ENCODE data around the gene MEX3B.
A peak's percentile ranks its signal among the peaks of the same experiment; 100 is the strongest.

Gene MEX3B
- long read RNA-seq, donor 1, full-length matches to known transcripts = 34 of 34 reads
- long read RNA-seq, donor 1, partial matches to known transcripts = 0 of 34 reads
- long read RNA-seq, donor 1, other reads (novel, unspliced or antisense) = 0 of 34 reads
- long read RNA-seq, donor 2, full-length matches to known transcripts = 25 of 25 reads
- long read RNA-seq, donor 2, partial matches to known transcripts = 0 of 25 reads
- long read RNA-seq, donor 2, other reads (novel, unspliced or antisense) = 0 of 25 reads
- long read RNA-seq, donor 3, full-length matches to known transcripts = 20 of 20 reads
- long read RNA-seq, donor 3, partial matches to known transcripts = 0 of 20 reads
- long read RNA-seq, donor 3, other reads (novel, unspliced or antisense) = 0 of 20 reads
- long read RNA-seq, donor 4, full-length matches to known transcripts = 30 of 30 reads
- long read RNA-seq, donor 4, partial matches to known transcripts = 0 of 30 reads
- long read RNA-seq, donor 4, other reads (novel, unspliced or antisense) = 0 of 30 reads
- long read RNA-seq, donor 5, full-length matches to known transcripts = 27 of 27 reads
- long read RNA-seq, donor 5, partial matches to known transcripts = 0 of 27 reads
- long read RNA-seq, donor 5, other reads (novel, unspliced or antisense) = 0 of 27 reads
- long read RNA-seq, donor 6, full-length matches to known transcripts = 24 of 24 reads
- long read RNA-seq, donor 6, partial matches to known transcripts = 0 of 24 reads
- long read RNA-seq, donor 6, other reads (novel, unspliced or antisense) = 0 of 24 reads
- long read RNA-seq, donor 7 = 0 reads
- long read RNA-seq, donor 8, full-length matches to known transcripts = 27 of 27 reads
- long read RNA-seq, donor 8, partial matches to known transcripts = 0 of 27 reads
- long read RNA-seq, donor 8, other reads (novel, unspliced or antisense) = 0 of 27 reads

DNA sequence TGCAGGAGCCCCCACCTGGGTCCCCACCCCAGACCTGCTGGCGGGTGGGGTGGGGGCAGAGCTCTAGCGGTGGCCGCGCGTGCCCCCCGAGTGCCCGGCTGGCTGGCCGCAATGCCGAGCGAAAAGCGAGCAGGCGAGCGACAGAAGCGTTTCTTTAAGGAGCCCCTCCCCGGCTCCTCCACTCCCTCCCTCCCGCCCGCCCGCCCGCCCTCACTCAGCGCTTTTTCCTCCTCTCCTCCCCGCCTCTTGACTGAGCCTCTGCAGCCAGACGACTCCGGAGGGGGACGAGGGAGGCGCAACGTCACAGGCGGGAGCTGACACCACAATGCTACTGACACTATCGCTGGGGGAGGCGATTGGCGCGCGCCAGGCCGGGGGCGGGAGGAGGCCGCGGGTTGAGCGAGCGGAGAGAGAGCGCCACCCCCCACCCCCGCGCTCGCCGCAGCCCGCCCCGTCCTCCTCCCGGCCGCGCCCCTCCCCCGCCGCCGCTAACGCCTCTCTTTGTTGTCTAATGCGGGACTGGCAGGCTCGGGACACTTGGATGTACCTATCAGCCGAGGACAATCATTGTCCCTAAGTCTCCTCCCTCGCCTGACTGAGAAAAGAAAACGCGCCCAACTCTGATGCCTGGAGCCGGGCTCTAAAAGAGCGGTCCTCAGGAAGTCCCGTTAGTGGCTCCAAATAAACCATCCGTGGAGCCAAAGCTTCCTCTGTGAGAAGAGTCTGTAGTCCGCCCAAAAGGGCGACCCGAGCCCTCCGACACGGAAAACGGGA lies at the start of gene MEX3B:
Gene MEX3B, minus strand, starts transcription at position 127 of the 774 bp plus-strand sequence. CDS start 313 bp downstream, outside the sequence.
- no peak for DNase-seq

DNA sequence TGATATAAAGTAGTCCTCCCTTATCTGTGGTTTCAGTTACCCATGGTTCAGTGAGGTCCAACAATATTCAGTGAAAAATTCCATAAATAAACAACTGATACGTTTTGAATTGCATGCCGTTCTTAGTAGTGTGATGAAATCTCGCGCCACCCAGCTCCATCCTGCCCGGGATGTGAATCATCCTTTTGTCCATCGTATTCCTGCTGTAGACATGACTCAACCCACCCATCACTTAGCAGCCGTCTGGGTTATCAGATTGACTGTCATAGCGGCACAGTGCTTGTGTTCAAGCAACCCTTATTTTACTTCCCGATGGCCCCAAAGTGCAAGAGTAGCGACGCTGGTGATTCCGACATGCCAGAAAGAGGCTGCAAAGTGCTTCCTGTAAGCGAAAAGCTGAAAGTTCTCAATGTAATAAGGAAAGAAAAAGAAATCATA lies 48.0 kb upstream of the MEX3B start:
- no peak for DNase-seq

DNA sequence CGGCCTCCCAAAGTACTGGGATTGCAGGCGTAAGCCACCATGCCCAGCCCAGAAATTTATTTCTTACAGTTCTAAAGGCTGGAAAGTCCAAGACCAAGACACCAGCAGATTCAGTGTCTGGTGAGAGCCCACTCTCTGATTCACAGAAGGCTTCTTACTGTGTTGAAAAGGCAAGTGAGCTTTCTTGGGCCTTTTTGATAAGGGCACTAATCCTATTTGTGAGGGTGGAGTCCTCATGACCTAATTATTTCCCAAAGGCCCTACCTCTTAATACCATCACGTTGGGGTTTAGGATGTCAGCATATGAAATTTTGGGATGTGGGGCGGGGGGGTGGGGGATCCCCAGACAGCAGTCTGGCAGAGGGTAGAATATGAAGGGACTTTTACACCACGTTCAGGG lies 47.5 kb upstream of the MEX3B start:
- DNase-seq = no peak

DNA sequence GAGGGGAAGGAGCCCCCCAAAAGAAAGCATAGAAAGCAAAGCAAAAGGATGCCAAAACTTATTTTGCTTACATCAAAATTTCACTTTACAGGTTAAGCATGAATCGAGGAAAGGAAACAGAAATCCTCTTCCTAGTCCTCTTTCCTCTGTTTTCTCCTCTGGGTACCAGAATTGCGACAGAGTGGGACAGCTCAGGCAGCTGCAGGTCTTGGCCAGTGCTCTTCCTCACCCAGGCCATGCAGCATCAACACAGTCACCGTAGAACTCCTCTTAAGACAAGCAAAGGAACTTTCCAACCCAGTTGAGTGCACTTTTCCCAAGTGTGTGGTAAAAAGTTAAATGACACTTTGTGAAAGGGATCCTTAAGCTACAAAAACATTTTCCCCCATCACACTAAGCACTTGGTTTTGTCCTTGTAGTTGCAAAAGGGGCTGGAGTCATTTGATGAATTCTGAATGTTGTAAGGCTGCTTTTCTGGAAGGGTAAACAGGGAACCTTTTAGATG lies 45.9 kb upstream of the MEX3B start:
- DNase-seq = no peak

DNA sequence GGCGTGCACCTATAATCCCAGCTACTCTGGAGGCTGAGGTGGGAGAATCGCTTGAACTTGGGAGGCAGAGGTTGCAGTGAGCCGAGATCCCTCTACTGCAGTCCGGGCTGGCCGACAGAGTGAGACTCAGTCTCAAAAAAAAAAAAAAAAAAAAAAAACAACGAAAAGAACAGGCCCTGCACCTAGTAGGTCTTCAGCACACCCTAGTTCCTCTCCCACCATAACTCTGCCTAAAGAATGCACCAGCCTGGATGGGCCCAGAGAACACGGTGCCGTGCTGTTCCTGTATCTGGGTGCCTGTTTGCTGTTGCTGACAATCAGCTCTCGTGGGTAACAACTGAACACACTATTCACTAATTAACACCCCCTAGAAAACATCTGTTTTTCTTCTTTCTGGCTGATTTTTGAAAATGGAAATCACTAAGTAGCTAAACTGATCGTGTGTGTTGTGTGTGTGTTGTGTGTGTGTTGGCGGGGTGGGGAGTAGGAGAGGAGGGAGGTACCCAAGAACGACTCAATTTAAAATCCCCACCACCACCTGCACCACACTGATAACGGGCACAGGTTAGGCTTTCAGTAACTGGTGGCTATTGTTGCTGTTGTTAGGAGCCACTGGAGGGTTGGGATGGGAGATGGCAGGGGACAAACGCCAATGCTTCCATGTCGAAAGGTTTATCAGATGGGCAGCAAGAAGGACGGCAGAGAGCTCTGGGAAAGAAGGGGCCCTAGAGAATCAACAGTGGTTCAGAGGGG lies 40.6 kb upstream of the MEX3B start:
- DNase-seq = no peak

DNA sequence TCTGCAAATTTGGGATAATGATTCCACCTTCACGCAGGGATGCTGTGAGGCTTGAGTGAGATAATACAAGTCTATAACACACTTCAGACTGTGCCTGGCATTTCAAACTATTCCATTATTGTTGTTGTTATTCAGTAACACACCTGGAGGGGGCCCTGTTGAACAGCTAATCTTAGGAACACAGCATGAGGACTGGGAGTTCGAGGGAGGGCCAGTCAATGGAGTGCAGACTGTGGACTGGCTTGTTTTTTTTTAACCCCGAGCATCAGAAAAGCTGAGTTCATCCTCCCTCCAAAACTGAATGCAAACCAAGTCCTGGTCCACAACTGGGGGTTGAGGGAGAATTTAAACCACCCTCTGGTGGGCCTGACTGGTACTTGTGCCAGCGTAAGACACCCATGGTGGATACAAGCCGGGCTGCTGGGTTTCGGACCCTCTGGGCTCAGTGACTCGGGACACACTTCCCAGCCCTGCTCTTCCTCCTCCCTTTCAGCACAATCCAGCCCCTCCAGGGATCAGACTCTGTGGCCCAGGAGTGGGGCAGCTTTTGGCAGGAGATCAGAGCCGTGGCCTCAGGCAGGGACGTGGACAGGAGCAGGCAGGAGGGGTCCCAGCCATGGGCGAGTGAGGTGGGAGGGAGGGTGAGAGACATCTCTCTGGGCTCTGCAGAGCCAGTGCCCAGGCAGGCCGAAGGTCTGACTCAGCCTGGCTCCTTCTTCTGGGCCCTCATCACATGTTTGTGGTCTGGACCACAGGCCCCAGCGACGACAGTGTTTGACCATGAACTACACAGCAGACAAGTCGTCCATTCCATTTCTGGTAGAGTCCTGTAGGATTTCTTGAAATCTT lies 36.3 kb upstream of the MEX3B start:
- DNase-seq = no peak

DNA sequence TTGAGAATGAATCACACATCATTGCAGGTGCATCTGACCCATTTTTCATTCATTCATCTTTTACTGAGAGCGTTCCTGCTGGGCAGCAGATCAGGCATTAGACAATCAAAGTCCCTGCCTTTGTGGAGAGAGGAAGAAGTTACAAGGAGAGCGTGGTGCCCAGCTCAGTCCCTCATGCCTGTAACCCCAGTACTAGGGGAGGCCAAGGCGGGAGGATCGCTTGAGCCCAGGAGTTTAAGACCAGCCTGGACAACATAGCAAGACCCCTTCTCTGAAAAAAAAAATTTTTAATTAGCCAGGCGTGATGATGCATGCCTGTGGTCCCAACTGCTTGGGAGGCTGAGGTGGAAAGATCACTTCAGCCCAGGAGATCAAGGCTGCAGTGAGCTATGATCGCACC lies 35.0 kb upstream of the MEX3B start:
- no peak for DNase-seq

DNA sequence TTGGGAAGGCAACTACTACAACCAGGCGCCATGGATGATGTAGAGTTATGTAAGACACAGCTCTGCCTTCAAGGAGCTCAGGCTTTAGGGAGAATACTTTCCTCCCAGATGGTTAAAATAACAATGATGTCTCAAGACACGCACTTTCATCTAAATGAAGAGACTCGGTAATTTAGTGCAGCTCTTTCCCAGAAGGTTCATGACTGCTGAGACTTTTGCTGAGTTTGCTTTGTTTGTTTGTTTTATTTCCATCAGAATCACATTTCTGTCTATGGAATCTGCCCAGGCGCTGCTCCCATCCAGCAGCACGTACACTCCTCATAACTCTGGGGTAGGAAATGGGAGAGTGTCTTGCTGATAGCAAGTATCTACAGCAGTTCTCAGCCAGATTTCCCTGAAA lies 33.9 kb upstream of the MEX3B start:
- DNase-seq = no peak

DNA sequence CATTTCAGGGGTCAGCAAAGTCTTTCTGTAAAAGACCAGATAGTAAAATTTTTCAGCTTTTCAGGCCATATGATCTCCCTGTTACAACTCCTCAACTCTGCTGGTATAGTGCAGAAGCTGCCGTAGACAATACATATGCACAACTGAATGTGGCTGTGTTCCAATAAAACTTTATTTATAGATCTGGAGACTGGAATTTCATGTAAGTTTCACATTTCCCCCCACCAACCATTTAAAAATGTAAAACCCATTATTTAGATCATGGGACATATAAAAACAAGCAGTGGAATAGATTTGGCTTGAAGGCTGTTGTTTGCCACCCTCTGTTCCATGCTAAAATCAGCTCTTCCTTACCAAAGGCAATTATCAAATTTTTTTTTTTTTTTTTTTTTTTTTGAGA lies 28.8 kb upstream of the MEX3B start:
- no peak for DNase-seq

DNA sequence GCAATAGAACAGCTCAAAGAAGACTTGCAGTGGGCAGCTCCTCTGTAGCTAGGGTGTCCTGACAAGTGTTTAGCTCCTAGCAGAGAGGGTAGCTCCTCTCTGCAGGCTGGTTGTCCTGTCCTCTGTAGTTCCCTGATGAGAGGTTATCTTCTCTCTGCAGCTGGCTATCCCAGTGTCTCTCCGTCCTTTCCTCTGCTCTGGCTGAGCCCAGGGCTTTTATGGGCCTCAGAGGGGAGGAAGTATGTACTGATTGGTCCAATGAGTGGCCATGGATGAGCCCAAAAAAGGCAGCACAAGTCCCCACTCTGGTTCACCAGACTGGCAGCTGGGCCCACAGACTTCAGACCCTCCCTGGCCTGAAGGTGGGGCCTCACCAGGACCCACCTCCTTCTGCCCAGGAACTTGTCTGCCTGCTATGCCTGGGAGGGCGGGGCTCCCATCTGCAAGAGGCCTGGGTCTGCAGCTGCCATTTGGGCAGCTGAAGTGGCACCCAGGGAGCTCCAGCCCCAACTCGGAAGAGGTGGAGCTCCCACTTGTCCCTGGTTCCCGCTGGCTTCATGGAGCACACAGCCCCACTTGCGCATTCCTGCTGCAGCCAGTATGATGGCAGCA lies 27.2 kb upstream of the MEX3B start:
- DNase-seq = no peak

DNA sequence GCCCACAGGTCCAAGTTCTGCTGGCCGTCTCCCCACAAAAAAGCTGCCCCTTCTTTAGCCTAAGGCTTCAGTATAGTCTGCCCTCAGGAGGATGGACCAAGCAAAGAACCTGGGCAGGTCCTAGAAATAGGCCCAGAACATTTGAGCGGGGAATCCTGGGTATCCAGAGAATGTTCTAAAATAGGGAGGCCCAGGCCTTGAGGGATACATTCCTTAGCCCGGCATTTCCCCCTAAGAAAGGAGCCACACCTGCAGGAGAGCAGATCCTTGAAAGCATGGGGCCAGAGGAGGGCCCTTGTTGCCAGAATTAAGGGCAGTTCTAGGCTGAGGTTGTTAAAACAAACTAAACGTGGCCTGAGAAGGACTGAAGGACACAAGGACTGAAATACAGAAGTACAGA lies 20.6 kb upstream of the MEX3B start:
- DNase-seq = no peak

DNA sequence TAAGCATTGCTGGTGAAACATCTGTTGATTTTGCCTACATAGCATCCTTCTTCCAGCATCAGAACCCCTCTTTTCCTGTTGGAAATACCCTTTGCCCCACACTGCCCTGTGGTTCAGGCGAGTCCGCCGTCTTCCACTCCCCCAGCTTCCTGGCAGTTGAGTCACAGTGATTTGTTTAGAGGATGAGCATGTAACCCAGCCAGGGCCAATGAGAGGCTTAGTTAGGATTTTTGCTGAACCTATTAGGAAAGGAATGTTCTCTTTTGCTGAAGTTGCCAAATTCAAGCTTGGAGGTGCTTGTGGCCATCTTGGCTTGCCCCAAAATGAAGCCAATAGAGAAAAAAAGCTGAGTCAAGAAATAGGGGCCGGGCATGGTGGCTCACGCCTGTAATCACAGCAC lies 19.0 kb upstream of the MEX3B start:
- no peak for DNase-seq

DNA sequence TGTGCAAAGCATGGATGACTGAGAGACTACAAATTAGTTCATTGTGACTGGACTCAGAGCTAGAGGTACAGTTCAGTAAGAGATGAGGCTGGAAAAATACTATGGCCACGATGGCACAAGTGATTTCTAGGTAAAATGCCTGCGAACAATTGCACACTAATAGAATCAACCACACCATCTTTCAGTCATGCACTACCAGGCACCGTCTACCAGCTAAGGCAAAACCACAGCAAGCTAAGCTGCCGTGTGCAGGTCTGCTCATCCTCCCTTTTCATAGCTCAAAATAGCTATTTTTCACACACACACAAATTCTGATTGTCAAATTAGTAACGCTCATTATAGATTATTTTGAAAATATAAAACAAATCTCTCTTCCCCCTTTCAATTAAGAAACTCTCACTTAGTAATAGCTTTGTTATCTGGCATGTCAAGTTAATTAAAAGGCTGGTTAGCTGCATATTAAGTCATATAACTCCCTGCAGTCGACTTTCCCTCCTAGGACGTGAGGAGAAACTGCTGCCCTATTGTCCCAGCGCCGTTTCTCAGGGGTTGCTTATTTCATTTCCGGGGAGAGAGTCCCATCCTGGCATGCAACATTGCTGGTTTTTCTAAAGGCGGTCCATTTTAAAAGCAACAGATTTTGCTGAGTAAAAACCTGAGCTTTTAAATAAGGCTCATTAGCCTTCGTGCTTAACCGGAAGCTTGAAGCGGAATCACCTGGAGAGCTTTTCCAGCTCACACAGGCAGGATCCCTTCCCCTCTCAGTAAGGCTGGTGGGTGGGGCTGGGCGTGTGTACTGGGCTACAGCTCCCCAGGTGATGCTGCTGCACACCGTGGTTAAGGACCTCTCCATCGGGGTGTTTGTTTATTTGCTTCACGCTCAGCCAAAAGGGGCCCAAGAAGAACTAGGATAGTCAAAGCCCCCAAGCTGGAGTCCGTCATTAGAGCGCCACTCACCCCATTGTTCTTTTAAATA lies 16.9 kb upstream of the MEX3B start:
- DNase-seq = no peak

DNA sequence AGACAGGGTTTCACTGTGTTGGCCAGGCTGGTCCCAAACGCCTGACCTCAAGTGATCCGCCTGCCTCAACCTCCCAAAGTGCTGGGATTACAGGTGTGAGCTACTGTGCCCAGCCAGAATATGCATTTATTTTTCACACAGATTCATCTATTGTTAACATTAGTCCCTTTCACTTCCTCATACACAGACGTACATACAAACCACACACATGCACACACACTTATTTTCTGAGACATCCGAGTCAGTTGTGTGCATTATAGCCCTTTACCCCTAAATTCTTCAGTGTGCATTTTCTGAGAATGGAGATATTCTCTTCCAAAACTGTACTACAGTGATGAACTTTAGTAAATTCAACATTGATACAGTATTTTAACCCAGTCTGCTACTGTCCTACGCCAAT lies 15.0 kb upstream of the MEX3B start:
- no peak for DNase-seq

DNA sequence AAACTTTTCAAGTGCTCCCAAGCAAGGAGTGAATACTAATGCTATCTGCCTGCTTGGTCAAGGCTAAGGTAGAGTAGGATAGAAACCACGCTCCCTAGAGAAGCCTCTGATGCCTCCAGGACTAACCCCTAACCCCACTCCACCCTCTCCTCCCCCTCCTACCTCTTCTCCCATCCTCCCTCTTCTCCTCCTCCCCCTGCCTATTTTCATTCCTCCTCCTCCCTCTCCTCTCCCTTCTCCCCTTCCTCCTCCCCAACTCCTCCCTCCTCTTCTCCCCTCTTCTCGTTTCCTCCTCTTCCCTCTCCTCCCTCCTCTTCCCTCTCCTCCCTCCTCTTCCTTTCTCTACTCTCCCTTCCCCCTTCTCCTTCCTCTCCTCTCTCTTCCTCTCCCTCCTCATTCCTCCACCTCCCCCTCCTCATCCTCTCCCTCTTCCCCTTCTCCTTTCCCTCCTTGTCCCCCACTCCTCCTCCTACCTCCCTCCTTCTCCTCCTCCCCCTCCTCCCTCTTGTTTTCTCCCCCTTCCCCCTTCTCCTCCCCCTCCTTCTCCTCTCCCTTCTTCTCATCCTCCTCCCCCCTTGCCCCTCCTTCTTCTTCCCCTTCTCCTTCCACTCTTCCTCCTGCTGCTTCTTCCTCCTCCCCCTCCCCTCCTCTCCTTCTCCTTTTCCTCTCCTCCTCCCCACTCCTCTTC lies 12.8 kb upstream of the MEX3B start:
- no peak for DNase-seq

DNA sequence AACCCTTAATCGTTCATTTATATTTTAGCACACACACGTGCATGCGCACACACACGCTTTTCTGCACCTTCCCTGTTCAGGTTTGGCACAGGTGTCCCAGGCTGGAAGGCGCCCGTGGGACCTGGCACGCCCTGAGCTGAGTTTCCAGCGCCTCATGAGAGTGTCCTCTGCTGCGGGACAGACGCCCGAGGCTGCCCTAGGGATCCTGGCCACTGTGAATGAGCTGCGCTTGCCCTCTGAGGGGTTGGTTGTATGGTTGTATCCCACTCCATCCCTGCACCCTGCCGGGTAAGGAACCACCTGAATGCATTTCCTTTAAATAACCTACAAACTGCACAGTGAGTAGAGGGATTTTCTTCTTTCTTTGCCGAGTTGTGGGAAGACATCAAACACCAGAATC lies 12.2 kb upstream of the MEX3B start:
- DNase-seq = no peak

DNA sequence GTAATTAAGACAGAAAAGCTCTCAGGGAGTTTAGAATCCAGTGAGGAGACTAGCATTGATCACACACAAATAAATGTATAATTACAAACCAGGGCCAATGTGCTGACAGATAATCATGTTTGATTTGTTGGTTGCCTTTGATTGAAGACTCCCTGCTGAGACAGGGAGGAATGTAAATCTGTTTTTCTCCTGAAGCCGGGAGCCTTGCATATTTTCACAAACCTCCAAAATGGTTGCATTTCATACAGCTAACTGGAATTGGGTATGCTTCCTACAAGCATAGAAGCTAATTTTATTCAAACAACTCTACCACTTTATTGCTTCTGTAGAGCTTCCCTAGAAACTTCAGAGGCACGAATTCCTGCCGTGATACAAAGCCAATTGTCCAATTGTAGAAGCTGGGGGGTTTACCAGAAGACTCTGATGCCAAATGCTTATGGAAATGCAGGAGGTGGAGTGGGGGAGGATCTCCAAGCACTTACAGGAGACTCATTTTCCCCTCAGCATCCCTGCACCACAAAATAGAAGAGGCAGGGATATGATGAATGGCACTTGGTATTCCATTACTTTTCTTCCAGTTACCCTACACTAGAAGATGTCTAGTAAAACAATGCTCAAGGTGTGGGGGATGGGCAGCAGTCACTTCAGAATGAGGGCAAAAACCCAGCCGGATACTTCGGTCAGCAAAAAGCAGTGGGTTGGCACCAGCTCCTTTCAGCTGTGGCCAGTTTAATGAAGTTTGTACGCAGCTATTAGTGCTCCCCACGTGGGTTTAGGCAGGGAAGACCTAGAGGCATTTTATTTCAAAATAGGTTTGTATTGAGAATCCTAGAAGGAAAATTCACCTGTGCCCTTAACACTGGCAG lies 11.4 kb upstream of the MEX3B start:
- peak; percentile 23 for DNase-seq

Measured in right kidney (tissue), 9 donors.